ENCODE data around the gene PRPF40B.

DNA sequence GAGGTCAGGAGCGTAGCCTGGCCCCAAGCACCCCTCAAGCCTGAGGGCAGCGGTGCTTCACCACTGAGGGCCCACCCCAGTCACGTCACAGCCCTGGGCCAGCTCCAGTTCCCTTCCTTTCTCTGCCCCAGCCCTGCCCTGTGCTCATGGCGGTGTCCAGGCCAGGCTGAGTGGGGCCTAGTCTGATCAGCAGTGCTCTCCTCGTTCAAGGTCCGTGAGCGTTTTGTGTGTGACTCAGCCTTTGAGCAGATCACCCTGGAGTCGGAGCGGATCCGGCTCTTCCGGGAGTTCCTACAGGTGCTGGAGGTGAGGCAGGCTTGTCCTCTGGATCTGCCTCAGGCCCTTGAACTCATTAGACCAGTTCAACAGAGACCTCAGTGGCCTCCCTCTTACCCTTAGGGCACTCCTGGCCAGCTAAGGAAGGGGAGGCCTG lies 19.0 kb downstream of the PRPF40B start:
- no peak for TF ChIP-seq POLR2A (IDR thresholded peaks at IDR 0.05)
- TF ChIP-seq, protein P1, sequence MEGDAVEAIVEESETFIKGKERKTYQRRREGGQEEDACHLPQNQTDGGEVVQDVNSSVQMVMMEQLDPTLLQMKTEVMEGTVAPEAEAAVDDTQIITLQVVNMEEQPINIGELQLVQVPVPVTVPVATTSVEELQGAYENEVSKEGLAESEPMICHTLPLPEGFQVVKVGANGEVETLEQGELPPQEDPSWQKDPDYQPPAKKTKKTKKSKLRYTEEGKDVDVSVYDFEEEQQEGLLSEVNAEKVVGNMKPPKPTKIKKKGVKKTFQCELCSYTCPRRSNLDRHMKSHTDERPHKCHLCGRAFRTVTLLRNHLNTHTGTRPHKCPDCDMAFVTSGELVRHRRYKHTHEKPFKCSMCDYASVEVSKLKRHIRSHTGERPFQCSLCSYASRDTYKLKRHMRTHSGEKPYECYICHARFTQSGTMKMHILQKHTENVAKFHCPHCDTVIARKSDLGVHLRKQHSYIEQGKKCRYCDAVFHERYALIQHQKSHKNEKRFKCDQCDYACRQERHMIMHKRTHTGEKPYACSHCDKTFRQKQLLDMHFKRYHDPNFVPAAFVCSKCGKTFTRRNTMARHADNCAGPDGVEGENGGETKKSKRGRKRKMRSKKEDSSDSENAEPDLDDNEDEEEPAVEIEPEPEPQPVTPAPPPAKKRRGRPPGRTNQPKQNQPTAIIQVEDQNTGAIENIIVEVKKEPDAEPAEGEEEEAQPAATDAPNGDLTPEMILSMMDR (IDR thresholded peaks at IDR 0.05), result no peak
